Sigmoid colon (tissue), 7 donors: ENCODE results near the gene ADAMTSL1. TPM values are rescaled to one million over a fixed set of nuclear protein-coding genes. Genes with fewer than 3 reads are reported as not detected.

ENCODE experiments used
- DNase-seq: peaks from one replicate; pipeline ENCODE4 v3.0.0-alpha.2; 2019
- H3K27ac ChIP-seq, 4 donors: fragments of 200-600 bp; sonication (generic); one replicate each; pipeline ENCODE4 v1.5.1; 2016 to 2019; ENCODE audit warnings: mild to moderate bottlenecking in 1 of 4
- H3K27me3 ChIP-seq, 3 donors: fragments of 200-600 bp; sonication (generic); one replicate each; pipeline ENCODE4 v1.5.1; 2019; ENCODE audit warnings: mild to moderate bottlenecking in 1 of 3
- H3K36me3 ChIP-seq, 4 donors: fragments of 200-600 bp; sonication (generic); one replicate each; pipeline ENCODE4 v1.5.1; 2016 to 2019
- H3K4me1 ChIP-seq, 4 donors: fragments of 200-600 bp; sonication (generic); one replicate each; pipeline ENCODE4 v1.5.1; 2017 to 2019
- H3K4me3 ChIP-seq, 4 donors: fragments of 200-600 bp; sonication (generic); one replicate each; pipeline ENCODE4 v1.5.1; 2017 to 2019; ENCODE audit warnings: mild to moderate bottlenecking in 2 of 4, moderate library complexity in 1 of 4
- H3K9me3 ChIP-seq, 4 donors: fragments of 200-600 bp in 3 of 4; sonication (generic) in 3 of 4; one replicate each; pipeline versions ENCODE4 v1.5.1 to v1.6.1; 2013 to 2019
- EP300 ChIP-seq, 4 donors: sonication (generic); formaldehyde crosslinking; IDR thresholded peaks; one replicate each; pipeline ENCODE4 v1.6.1; 2017; ENCODE audit warnings: antibody characterized with exemption in 4 of 4
- POLR2A ChIP-seq, 2 donors: fragments of 450-650 bp; IDR thresholded peaks; one replicate each; pipeline ENCODE4 v1.6.1; 2016; ENCODE audit warnings: antibody characterized with exemption in 2 of 2, mild to moderate bottlenecking in 2 of 2, moderate library complexity in 2 of 2
- POLR2AphosphoS5 ChIP-seq, 4 donors: sonication (generic); formaldehyde crosslinking; IDR thresholded peaks; one replicate each; pipeline ENCODE4 v1.6.1; 2017; ENCODE audit warnings: antibody characterized with exemption in 4 of 4
- WGBS, 2 donors: extraction: QIAGEN DNeasy Blood & Tissue Kit; methylation state at CpG; one replicate each; pipeline ENCODE4 v1.1.7; 2013; 5-methylcytosine and 5-hydroxymethylcytosine counted together
- intact Hi-C: fragments of 100-400 bp; cut with DNase I; formaldehyde crosslinking; loops from one replicate; pipeline ENCODE4 v1.15.1; 2023
- polyA plus RNA-seq, 3 donors: library from polyadenylated mRNA; stranded (reverse); fragments of 200-250 nt; gene quantifications; one replicate each; pipeline ENCODE4 v1.2.3, GENCODE V29; 2013
- total RNA-seq, 4 donors: library from RNA; depleted of rRNA; stranded (reverse); fragments of >200 nt; gene quantifications; one replicate each; pipeline ENCODE4 v1.1.0, GENCODE V29; 2016
- TF ChIP-seq, protein P1 (sequence below), 4 experiments: fragments of 450-650 bp in 3 of 4; fragments of 200-600 bp in 1 of 4; IDR thresholded peaks; one replicate each; pipeline ENCODE4 v1.5.1; 2016 to 2019; ENCODE audit warnings: antibody characterized with exemption in 4 of 4, mild to moderate bottlenecking in 3 of 4, moderate library complexity in 2 of 4
- donor health status: healthy with polysubstance abuse.
- donor health status: Bipolar disorder and iron deficiency.
- donor health status: healthy.

ADAMTSL1 gene
- total and polyA plus RNA-seq, 7 donors, result 1.4 to 13.6 (median 6.5) TPM

- Histone ChIP-seq H3K27me3 (no peaks in the 10 kb centered on the region), H3K9me3 (no peaks in the 10 kb centered on the region), H3K36me3 (no peaks in the 10 kb centered on the region), H3K27ac (no peak overlapping the region), H3K4me3 (no peak overlapping the region), H3K4me1 (peaks cover 0 to 7% (median 6%) of the 10 kb centered on the region in 4 donors)
- no peak for DNase-seq
- intact Hi-C loops, result no loop called here
- WGBS, 2 donors, result 85 to 95% methylated on average over 5 of the region's 5 CpGs
- TF ChIP-seq POLR2A (IDR thresholded peaks at IDR 0.05), result no peak
- TF ChIP-seq, protein P1, sequence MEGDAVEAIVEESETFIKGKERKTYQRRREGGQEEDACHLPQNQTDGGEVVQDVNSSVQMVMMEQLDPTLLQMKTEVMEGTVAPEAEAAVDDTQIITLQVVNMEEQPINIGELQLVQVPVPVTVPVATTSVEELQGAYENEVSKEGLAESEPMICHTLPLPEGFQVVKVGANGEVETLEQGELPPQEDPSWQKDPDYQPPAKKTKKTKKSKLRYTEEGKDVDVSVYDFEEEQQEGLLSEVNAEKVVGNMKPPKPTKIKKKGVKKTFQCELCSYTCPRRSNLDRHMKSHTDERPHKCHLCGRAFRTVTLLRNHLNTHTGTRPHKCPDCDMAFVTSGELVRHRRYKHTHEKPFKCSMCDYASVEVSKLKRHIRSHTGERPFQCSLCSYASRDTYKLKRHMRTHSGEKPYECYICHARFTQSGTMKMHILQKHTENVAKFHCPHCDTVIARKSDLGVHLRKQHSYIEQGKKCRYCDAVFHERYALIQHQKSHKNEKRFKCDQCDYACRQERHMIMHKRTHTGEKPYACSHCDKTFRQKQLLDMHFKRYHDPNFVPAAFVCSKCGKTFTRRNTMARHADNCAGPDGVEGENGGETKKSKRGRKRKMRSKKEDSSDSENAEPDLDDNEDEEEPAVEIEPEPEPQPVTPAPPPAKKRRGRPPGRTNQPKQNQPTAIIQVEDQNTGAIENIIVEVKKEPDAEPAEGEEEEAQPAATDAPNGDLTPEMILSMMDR (IDR thresholded peaks at IDR 0.05), result no peak
- no peak for TF ChIP-seq POLR2AphosphoS5 (IDR thresholded peaks at IDR 0.05)
- no peak for TF ChIP-seq EP300 (IDR thresholded peaks at IDR 0.05)
Measured at GRCh38 chr9:18798508-18799290, 324.7 kb downstream of the ADAMTSL1 start.

GRCh38 chr9:18799428-18799827, 325.5 kb downstream of the ADAMTSL1 start:
- Histone ChIP-seq H3K4me3 (no peak overlapping the region), H3K27ac (no peak overlapping the region), H3K9me3 (no peaks in the 10 kb centered on the region), H3K27me3 (no peaks in the 10 kb centered on the region), H3K36me3 (no peaks in the 10 kb centered on the region), H3K4me1 (peaks cover 0 to 7% (median 6%) of the 10 kb centered on the region in 4 donors)
- intact Hi-C loops, result no loop called here
- TF ChIP-seq POLR2A (IDR thresholded peaks at IDR 0.05) (no peak), EP300 (IDR thresholded peaks at IDR 0.05) (no peak), POLR2AphosphoS5 (IDR thresholded peaks at IDR 0.05) (no peak)
- TF ChIP-seq, protein P1 (IDR thresholded peaks at IDR 0.05), result no peak
- no peak for DNase-seq
- 47 to 71% methylated on average over 2 of the region's 2 CpGs for WGBS, 2 donors

DNA sequence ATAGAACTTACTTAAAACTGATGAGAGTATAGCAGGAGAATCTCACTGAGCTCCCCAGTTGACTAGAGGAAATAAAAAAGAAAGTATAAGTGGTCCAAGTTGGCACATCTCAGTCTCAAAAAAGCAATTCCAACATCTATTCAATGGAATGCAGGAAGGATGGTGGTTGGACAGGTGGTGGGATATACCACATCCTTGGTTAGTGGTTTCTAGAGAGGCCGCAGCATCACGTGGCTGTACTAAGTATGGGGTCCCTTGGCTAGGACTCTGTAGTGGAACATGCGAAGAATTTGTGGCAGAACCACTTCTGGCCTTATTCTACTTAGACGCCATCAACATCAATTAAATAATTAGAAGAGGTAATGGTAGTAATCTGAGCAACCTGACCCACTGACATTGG, 326.6 kb downstream of the ADAMTSL1 start:
- Histone ChIP-seq H3K27ac (no peak overlapping the region), H3K9me3 (no peaks in the 10 kb centered on the region), H3K4me3 (no peak overlapping the region), H3K36me3 (no peaks in the 10 kb centered on the region), H3K27me3 (no peaks in the 10 kb centered on the region), H3K4me1 (peaks cover 0 to 7% (median 6%) of the 10 kb centered on the region in 4 donors)
- TF ChIP-seq POLR2A (IDR thresholded peaks at IDR 0.05), result no peak
- TF ChIP-seq, protein P1 (IDR thresholded peaks at IDR 0.05), result no peak
- no peak for TF ChIP-seq EP300 (IDR thresholded peaks at IDR 0.05)
- TF ChIP-seq POLR2AphosphoS5 (IDR thresholded peaks at IDR 0.05), result no peak
- intact Hi-C loops, result no loop called here
- no peak for DNase-seq
- WGBS, 2 donors, result 88 to 95% methylated on average over 4 of the region's 4 CpGs

DNA sequence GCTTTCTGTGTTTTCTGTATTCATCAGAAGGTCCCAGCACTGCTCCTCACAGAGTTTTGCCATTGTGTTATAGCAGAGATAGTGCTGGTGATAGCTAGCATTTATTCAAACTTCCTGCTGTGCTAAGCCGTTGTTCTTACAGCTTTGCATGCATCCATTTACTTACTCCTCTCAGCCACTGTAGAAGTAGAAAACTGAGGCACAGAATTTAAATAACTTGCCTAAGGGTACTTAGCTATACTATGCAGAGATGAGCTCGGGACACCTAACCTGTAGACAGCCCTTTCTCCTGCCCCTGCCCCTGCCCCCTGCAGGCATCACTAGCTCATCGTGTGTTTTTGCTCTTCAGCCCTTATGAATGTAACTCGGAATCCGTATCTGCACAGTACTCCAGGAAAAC, 331.4 kb downstream of the ADAMTSL1 start:
- H3K27me3 ChIP-seq, result no peaks in the 10 kb centered on the region
- H3K27ac ChIP-seq, result no peak overlapping the region
- DNase-seq, result no peak
- no peak overlapping the region for H3K4me3 ChIP-seq
- H3K9me3 ChIP-seq, result no peaks in the 10 kb centered on the region
- peaks cover 0 to 4% (median 0%) of the 10 kb centered on the region in 4 donors for H3K4me1 ChIP-seq
- H3K36me3 ChIP-seq, result no peaks in the 10 kb centered on the region
- 92 to 93% methylated on average over 5 of the region's 5 CpGs for WGBS, 2 donors
- intact Hi-C loops, result no loop called here
- no peak for TF ChIP-seq EP300 (IDR thresholded peaks at IDR 0.05)
- no peak for TF ChIP-seq POLR2AphosphoS5 (IDR thresholded peaks at IDR 0.05)
- TF ChIP-seq, protein P1 (IDR thresholded peaks at IDR 0.05), result no peak
- TF ChIP-seq POLR2A (IDR thresholded peaks at IDR 0.05), result no peak
